ENCODE measurements around the gene TMEM61.
A peak's percentile ranks its signal among the peaks of the same experiment; 100 is the strongest.
"Not testable (repeated sequence)": the region's sequence is repeated elsewhere in the genome, so short reads cannot be mapped to it uniquely, and the experiment has no call there.

TMEM61 gene

GRCh38 chr1:55010194-55010886, 29.9 kb downstream of the TMEM61 start:
- DNase-seq (ENCODE audit: insufficient read length, low spot score) (no peak), FAIRE-seq (no peak)
- no peak for TF ChIP-seq POLR2A (IDR thresholded peaks at IDR 0.05; ENCODE audit: low read depth, low read length)

- no peak for FAIRE-seq
- no peak for DNase-seq (ENCODE audit: insufficient read length, low spot score)
- no peak for TF ChIP-seq POLR2A (IDR thresholded peaks at IDR 0.05; ENCODE audit: low read depth, low read length)
Observed at GRCh38 chr1:55010887-55011217, 30.4 kb downstream of the TMEM61 start.

- DNase-seq (ENCODE audit: insufficient read length, low spot score), result no peak
- FAIRE-seq, result no peak
- TF ChIP-seq POLR2A (IDR thresholded peaks at IDR 0.05; ENCODE audit: low read depth, low read length), result no peak
Observed at GRCh38 chr1:55012661-55013060, 32.2 kb downstream of the TMEM61 start.

GRCh38 chr1:55015123-55015522, 34.7 kb downstream of the TMEM61 start:
- TF ChIP-seq POLR2A (IDR thresholded peaks at IDR 0.05; ENCODE audit: low read depth, low read length), result no peak
- DNase-seq (ENCODE audit: insufficient read length, low spot score), result no peak
- no peak for FAIRE-seq

- no peak for FAIRE-seq
- DNase-seq (ENCODE audit: insufficient read length, low spot score), result no peak
- no peak for TF ChIP-seq POLR2A (IDR thresholded peaks at IDR 0.05; ENCODE audit: low read depth, low read length)
Observed at GRCh38 chr1:55015731-55016620, 35.5 kb downstream of the TMEM61 start.

- TF ChIP-seq POLR2A (IDR thresholded peaks at IDR 0.05; ENCODE audit: low read depth, low read length), result no peak
- DNase-seq (ENCODE audit: insufficient read length, low spot score) (no peak), FAIRE-seq (no peak)
Observed at GRCh38 chr1:55018395-55018794, 38.0 kb downstream of the TMEM61 start.

GRCh38 chr1:55021942-55022546, 41.6 kb downstream of the TMEM61 start:
- TF ChIP-seq POLR2A (IDR thresholded peaks at IDR 0.05; ENCODE audit: low read depth, low read length), result no peak
- DNase-seq (ENCODE audit: insufficient read length, low spot score) (peak; percentile 96), FAIRE-seq (peak; percentile 94)

GRCh38 chr1:55024163-55024562, 43.7 kb downstream of the TMEM61 start:
- not testable (repeated sequence) for DNase-seq (ENCODE audit: insufficient read length, low spot score); FAIRE-seq

- not testable (repeated sequence) for FAIRE-seq; DNase-seq (ENCODE audit: insufficient read length, low spot score)
Observed at GRCh38 chr1:55026682-55027081, 46.3 kb downstream of the TMEM61 start.

GRCh38 chr1:55031098-55031497, 50.7 kb downstream of the TMEM61 start:
- not testable (repeated sequence) for FAIRE-seq; DNase-seq (ENCODE audit: insufficient read length, low spot score)

- no peak for TF ChIP-seq POLR2A (IDR thresholded peaks at IDR 0.05; ENCODE audit: low read depth, low read length)
- DNase-seq (ENCODE audit: insufficient read length, low spot score) (no peak), FAIRE-seq (no peak)
Observed at GRCh38 chr1:55033265-55033614, 52.8 kb downstream of the TMEM61 start.

- no peak for TF ChIP-seq POLR2A (IDR thresholded peaks at IDR 0.05; ENCODE audit: low read depth, low read length)
- no peak for FAIRE-seq
Observed at GRCh38 chr1:55034476-55035133, 54.2 kb downstream of the TMEM61 start.

GRCh38 chr1:55035904-55036303, 55.5 kb downstream of the TMEM61 start:
- no peak for TF ChIP-seq POLR2A (IDR thresholded peaks at IDR 0.05; ENCODE audit: low read depth, low read length)
- no peak for FAIRE-seq
- DNase-seq (ENCODE audit: insufficient read length, low spot score), result no peak

More at GRCh38 chr1:55034476-55035133, 54.2 kb downstream of the TMEM61 start:
- no peak for DNase-seq (ENCODE audit: insufficient read length, low spot score)

Data from H54 (cell line).